Liver (tissue), 9 donors: ENCODE measurements around the gene SCYGR4. TPM values are rescaled to one million over a fixed set of nuclear protein-coding genes. Genes with fewer than 3 reads are reported as not detected.

Experiments used
- DNase-seq: peaks from one replicate; pipeline ENCODE4 v3.0.0-alpha.2; 2017; ENCODE audit warnings: low spot score
- H3K27ac ChIP-seq, 2 donors: one replicate each; pipeline ENCODE4 v1.7.0; 2013; ENCODE audit warnings: inconsistent platforms in 2 of 2, low read length in 2 of 2, control low read depth in 1 of 2, low read depth in 1 of 2, mild to moderate bottlenecking in 1 of 2
- H3K27me3 ChIP-seq, 4 donors: one replicate each; pipeline versions ENCODE4 v1.6.1 to v1.7.0; 2013; ENCODE audit warnings: low read length in 3 of 4, inconsistent platforms in 1 of 4, mild to moderate bottlenecking in 1 of 4, moderate library complexity in 1 of 4; ENCODE audit not compliant: control insufficient read depth in 4 of 4, insufficient read depth in 4 of 4
- H3K36me3 ChIP-seq, 4 donors: one replicate each; pipeline versions ENCODE4 v1.6.1 to v1.7.0; 2013; ENCODE audit warnings: low read length in 3 of 4, mild to moderate bottlenecking in 3 of 4, low read depth in 1 of 4, moderate library complexity in 1 of 4; ENCODE audit not compliant: control insufficient read depth in 4 of 4, insufficient read depth in 3 of 4
- H3K4me1 ChIP-seq, 4 donors: one replicate each; pipeline versions ENCODE4 v1.6.1 to v1.7.0; 2013; ENCODE audit warnings: low read length in 3 of 4, mild to moderate bottlenecking in 3 of 4, moderate library complexity in 1 of 4; ENCODE audit not compliant: control insufficient read depth in 4 of 4, insufficient read depth in 4 of 4
- H3K4me3 ChIP-seq, 3 donors: one replicate each; pipeline versions ENCODE4 v1.6.1 to v1.7.0; 2013; ENCODE audit warnings: low read length in 3 of 3, control low read depth in 1 of 3, low read depth in 1 of 3, mild to moderate bottlenecking in 1 of 3
- H3K9ac ChIP-seq, 2 donors: one replicate each; pipeline ENCODE4 v1.7.0; 2013; ENCODE audit warnings: low read length in 2 of 2, mild to moderate bottlenecking in 2 of 2, moderate library complexity in 2 of 2, control low read depth in 1 of 2, low read depth in 1 of 2
- H3K9me3 ChIP-seq, 4 donors: one replicate each; pipeline versions ENCODE4 v1.6.1 to v1.7.0; 2013; ENCODE audit warnings: low read length in 3 of 4; ENCODE audit not compliant: control insufficient read depth in 4 of 4
- ATF3 ChIP-seq: IDR thresholded peaks from 2 replicates; pipeline ENCODE4 v1.6.1; 2016; ENCODE audit warnings: antibody characterized with exemption
- FOXA1 ChIP-seq: IDR thresholded peaks from 2 replicates; pipeline ENCODE4 v1.6.1; 2016; ENCODE audit warnings: antibody characterized with exemption
- FOXA2 ChIP-seq: IDR thresholded peaks from 2 replicates; pipeline ENCODE4 v1.6.1; 2016; ENCODE audit warnings: antibody characterized with exemption
- GABPA ChIP-seq, 2 donors: IDR thresholded peaks in 1 of 2; conservative IDR thresholded peaks in 1 of 2; 2 replicates each; pipeline ENCODE4 v1.6.1; 2016; ENCODE audit warnings: antibody characterized with exemption in 2 of 2, mild to moderate bottlenecking in 1 of 2, moderate library complexity in 1 of 2
- HNF4A ChIP-seq, 2 donors: conservative IDR thresholded peaks; 2 replicates each; pipeline ENCODE4 v1.6.1; 2016; ENCODE audit warnings: antibody characterized with exemption in 2 of 2, mild to moderate bottlenecking in 2 of 2
- HNF4G ChIP-seq: IDR thresholded peaks from 2 replicates; pipeline ENCODE4 v1.6.1; 2016; ENCODE audit warnings: antibody characterized with exemption
- JUND ChIP-seq, 2 donors: IDR thresholded peaks; 2 replicates each; pipeline ENCODE4 v1.6.1; 2016; ENCODE audit warnings: antibody characterized with exemption in 2 of 2
- MAX ChIP-seq: IDR thresholded peaks from 2 replicates; pipeline ENCODE4 v1.6.1; 2016; ENCODE audit warnings: antibody characterized with exemption
- NR2F2 ChIP-seq: IDR thresholded peaks from 2 replicates; pipeline ENCODE4 v1.6.1; 2016; ENCODE audit warnings: antibody characterized with exemption
- RAD21 ChIP-seq, 2 donors: IDR thresholded peaks; 2 replicates each; pipeline ENCODE4 v1.6.1; 2016; ENCODE audit warnings: antibody characterized with exemption in 2 of 2, mild to moderate bottlenecking in 2 of 2
- RXRA ChIP-seq, 2 donors: IDR thresholded peaks; 2 replicates each; pipeline ENCODE4 v1.6.1; 2017 to 2018; ENCODE audit warnings: antibody characterized with exemption in 2 of 2, mild to moderate bottlenecking in 1 of 2
- SP1 ChIP-seq: IDR thresholded peaks from 2 replicates; pipeline ENCODE4 v1.6.1; 2018; ENCODE audit warnings: antibody characterized with exemption, mild to moderate bottlenecking
- TAF1 ChIP-seq: conservative IDR thresholded peaks from 2 replicates; pipeline ENCODE4 v1.6.1; 2016; ENCODE audit warnings: antibody characterized with exemption, mild to moderate bottlenecking
- YY1 ChIP-seq: IDR thresholded peaks from 2 replicates; pipeline ENCODE4 v1.6.1; 2016; ENCODE audit warnings: antibody characterized with exemption, mild to moderate bottlenecking
- WGBS: extraction: QIAGEN DNeasy Blood & Tissue Kit; methylation state at CpG from one replicate; pipeline ENCODE4 v1.1.7; 2013; 5-methylcytosine and 5-hydroxymethylcytosine counted together
- polyA plus RNA-seq, 2 donors: library from polyadenylated mRNA; stranded (reverse) in 1 of 2; unstranded in 1 of 2; fragments of 200-250 nt in 1 of 2; fragments of >200 nt in 1 of 2; fragmentation: Nextera tagmentation in 1 of 2; extraction: Ambion mirVana in 1 of 2; gene quantifications; one replicate each; pipeline versions ENCODE4 v1.2.1 to v1.2.3, GENCODE V29; 2013 to 2015
- total RNA-seq, 2 donors: library from RNA; depleted of rRNA; stranded (reverse); fragments of >200 nt; gene quantifications; one replicate each; pipeline ENCODE4 v1.2.3, GENCODE V29; 2014
- TF ChIP-seq, protein P1 (sequence below): IDR thresholded peaks from 2 replicates; pipeline ENCODE4 v1.6.1; 2016; ENCODE audit warnings: antibody characterized with exemption
- TF ChIP-seq, protein P2 (sequence below): fragments of 150-350 bp; IDR thresholded peaks from 2 replicates; pipeline ENCODE4 v1.5.1; 2017; ENCODE audit warnings: improper control_type of control experiment, low read depth, low read length; ENCODE audit not compliant: missing input control
- donor health status: healthy.
- donor health status: healthy.
- donor health status: healthy.
- donor health status: healthy.
- donor health status: healthy.

SCYGR4 gene
- total and polyA plus RNA-seq, 4 donors: not detected

DNA sequence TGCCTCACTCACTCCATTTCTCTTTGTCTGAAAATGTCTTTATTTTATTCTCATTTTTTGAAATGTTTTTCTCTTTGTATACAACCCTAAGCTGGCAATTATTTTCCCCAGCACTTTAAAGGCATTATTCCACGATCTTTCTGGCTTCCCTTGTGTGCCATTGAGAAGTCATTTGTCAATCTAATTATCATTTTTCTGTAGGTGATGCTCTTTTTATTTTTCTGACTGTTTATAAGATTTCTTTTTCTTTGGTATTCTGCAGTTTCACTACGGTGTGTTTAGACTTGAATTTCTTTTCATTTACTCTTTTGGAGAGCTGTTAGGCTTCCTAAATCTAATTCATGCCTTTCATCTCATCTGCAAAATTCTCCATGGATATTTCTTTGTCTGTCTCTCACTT lies 8.1 kb downstream of the SCYGR4 start:
- Histone ChIP-seq H3K27ac (no peak overlapping the region), H3K9me3 (peaks cover 0 to 4% (median 2%) of the 10 kb centered on the region in 4 donors), H3K27me3 (no peaks in the 10 kb centered on the region), H3K36me3 (no peaks in the 10 kb centered on the region), H3K4me1 (no peaks in the 10 kb centered on the region), H3K9ac (no peak overlapping the region), H3K4me3 (no peak overlapping the region)
- no peak for TF ChIP-seq HNF4A (conservative IDR thresholded peaks at IDR 0.05)
- no peak for TF ChIP-seq YY1
- no peak for TF ChIP-seq JUND (IDR thresholded peaks at IDR 0.05)
- no peak for TF ChIP-seq RXRA (IDR thresholded peaks at IDR 0.05)
- TF ChIP-seq, protein P1, sequence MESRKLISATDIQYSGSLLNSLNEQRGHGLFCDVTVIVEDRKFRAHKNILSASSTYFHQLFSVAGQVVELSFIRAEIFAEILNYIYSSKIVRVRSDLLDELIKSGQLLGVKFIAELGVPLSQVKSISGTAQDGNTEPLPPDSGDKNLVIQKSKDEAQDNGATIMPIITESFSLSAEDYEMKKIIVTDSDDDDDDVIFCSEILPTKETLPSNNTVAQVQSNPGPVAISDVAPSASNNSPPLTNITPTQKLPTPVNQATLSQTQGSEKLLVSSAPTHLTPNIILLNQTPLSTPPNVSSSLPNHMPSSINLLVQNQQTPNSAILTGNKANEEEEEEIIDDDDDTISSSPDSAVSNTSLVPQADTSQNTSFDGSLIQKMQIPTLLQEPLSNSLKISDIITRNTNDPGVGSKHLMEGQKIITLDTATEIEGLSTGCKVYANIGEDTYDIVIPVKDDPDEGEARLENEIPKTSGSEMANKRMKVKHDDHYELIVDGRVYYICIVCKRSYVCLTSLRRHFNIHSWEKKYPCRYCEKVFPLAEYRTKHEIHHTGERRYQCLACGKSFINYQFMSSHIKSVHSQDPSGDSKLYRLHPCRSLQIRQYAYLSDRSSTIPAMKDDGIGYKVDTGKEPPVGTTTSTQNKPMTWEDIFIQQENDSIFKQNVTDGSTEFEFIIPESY: no peak
- TF ChIP-seq GABPA (IDR thresholded peaks at IDR 0.05 in 1 of 2, conservative IDR thresholded peaks at IDR 0.05 in 1 of 2): no peak
- TF ChIP-seq SP1: no peak
- no peak for TF ChIP-seq FOXA1
- no peak for TF ChIP-seq FOXA2
- no peak for TF ChIP-seq ATF3
- TF ChIP-seq RAD21 (IDR thresholded peaks at IDR 0.05): no peak
- TF ChIP-seq HNF4G: no peak
- TF ChIP-seq, protein P2, sequence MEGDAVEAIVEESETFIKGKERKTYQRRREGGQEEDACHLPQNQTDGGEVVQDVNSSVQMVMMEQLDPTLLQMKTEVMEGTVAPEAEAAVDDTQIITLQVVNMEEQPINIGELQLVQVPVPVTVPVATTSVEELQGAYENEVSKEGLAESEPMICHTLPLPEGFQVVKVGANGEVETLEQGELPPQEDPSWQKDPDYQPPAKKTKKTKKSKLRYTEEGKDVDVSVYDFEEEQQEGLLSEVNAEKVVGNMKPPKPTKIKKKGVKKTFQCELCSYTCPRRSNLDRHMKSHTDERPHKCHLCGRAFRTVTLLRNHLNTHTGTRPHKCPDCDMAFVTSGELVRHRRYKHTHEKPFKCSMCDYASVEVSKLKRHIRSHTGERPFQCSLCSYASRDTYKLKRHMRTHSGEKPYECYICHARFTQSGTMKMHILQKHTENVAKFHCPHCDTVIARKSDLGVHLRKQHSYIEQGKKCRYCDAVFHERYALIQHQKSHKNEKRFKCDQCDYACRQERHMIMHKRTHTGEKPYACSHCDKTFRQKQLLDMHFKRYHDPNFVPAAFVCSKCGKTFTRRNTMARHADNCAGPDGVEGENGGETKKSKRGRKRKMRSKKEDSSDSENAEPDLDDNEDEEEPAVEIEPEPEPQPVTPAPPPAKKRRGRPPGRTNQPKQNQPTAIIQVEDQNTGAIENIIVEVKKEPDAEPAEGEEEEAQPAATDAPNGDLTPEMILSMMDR: no peak
- WGBS: 58% methylated on average over 2 of the region's 2 CpGs
- DNase-seq: no peak

DNA sequence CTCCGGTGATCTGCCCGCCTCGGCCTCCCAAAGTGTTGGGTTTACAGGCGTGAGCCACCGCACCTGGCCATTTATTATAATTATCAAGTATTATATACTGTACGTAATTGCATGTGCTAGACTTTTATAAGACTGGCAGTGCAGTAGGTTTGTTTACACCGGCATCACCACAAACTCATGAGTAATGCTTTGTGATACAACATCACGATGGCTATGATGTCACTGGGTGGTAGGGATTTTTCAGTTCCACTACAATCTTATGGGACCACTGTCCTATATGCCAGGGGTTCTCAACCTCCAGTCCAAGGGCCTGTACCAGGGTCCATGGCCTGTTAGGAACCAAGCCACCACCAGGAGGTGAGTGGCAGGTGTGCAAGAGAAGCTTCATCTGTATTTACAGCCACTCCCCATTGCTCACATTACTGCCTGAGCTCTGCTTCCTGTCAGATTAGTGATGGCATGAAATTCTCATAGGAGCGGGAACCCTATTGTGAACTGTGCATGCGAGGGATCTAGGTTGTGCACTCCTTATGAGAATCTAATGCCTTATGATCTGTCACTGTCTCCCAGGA lies 9.4 kb downstream of the SCYGR4 start:
- H3K4me1 ChIP-seq: no peaks in the 10 kb centered on the region
- DNase-seq: no peak
- H3K9me3 ChIP-seq: peaks cover 0 to 4% (median 2%) of the 10 kb centered on the region in 4 donors
- no peak overlapping the region for H3K27ac ChIP-seq
- no peak overlapping the region for H3K4me3 ChIP-seq
- no peak overlapping the region for H3K9ac ChIP-seq
- H3K27me3 ChIP-seq: no peaks in the 10 kb centered on the region
- no peaks in the 10 kb centered on the region for H3K36me3 ChIP-seq
- 91% methylated on average over 10 of the region's 10 CpGs for WGBS
- no peak for TF ChIP-seq SP1
- no peak for TF ChIP-seq TAF1
- TF ChIP-seq MAX: no peak
- TF ChIP-seq, protein P1: no peak
- no peak for TF ChIP-seq NR2F2
- no peak for TF ChIP-seq FOXA1
- TF ChIP-seq RAD21 (IDR thresholded peaks at IDR 0.05): no peak
